Stimulated activated CD8-positive, alpha-beta memory T cell treated with anti-CD3 and anti-CD28 coated beads, Interleukin-2, amount 100 ng/mL, for 48 hours (primary cell): ENCODE measurements around the gene PIK3R2.

Experiments used
- DNase-seq, 2 donors: peaks; one replicate each; pipeline ENCODE4 v3.0.0-alpha.2; 2020; ENCODE audit warnings: low read depth in 2 of 2

PIK3R2 gene

GRCh38 chr19:18173054-18173571, 20.1 kb downstream of the PIK3R2 start:
- DNase-seq: no peak

- peak; percentile 49 to 53 for DNase-seq
Observed at GRCh38 chr19:18173572-18174288, 20.8 kb downstream of the PIK3R2 start, which contains the start of gene IFI30. Gene IFI30, plus strand, starts transcription at chr19:18173813. Its CDS starts 29 bp downstream, at chr19:18173842.

DNA sequence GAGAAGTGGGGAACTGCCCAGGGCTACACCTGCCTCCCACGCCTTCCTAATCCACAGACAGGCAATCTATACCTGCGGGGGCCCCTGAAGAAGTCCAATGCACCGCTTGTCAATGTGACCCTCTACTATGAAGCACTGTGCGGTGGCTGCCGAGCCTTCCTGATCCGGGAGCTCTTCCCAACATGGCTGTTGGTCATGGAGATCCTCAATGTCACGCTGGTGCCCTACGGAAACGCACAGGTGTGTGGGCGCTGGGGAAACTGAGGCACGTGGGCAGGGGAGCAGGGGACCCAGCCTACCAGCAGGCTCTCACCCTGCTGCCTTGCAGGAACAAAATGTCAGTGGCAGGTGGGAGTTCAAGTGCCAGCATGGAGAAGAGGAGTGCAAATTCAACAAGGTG, 22.0 kb downstream of the PIK3R2 start:
- no peak for DNase-seq

GRCh38 chr19:18176367-18177310, 23.7 kb downstream of the PIK3R2 start:
- no peak for DNase-seq

GRCh38 chr19:18179957-18180356, 27.0 kb downstream of the PIK3R2 start:
- DNase-seq: no peak

- no peak for DNase-seq
Observed at GRCh38 chr19:18183529-18183928, 30.6 kb downstream of the PIK3R2 start.

GRCh38 chr19:18185538-18185937, 32.6 kb downstream of the PIK3R2 start:
- no peak for DNase-seq

GRCh38 chr19:18190278-18190677, 37.3 kb downstream of the PIK3R2 start:
- DNase-seq: no peak

DNA sequence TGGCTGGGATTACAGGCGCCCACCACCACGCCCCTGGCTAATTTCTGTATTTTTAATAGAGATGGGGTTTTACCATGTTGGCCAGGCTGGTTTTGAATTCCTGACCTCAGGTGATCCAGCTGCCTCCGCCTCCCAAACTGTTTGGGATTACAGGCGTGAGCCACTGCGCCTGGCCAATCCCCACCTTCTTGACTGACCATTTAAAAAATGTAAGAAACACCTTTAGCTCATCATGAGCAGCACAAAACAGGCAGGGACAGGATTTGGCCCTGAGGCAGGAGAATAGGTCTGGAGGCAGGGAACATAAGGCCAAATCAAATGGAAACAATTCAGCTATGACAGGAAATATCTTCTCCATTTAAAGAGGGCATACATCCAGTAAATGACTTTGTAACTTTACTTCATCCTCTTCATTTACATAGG, 38.7 kb downstream of the PIK3R2 start:
- no peak for DNase-seq

DNA sequence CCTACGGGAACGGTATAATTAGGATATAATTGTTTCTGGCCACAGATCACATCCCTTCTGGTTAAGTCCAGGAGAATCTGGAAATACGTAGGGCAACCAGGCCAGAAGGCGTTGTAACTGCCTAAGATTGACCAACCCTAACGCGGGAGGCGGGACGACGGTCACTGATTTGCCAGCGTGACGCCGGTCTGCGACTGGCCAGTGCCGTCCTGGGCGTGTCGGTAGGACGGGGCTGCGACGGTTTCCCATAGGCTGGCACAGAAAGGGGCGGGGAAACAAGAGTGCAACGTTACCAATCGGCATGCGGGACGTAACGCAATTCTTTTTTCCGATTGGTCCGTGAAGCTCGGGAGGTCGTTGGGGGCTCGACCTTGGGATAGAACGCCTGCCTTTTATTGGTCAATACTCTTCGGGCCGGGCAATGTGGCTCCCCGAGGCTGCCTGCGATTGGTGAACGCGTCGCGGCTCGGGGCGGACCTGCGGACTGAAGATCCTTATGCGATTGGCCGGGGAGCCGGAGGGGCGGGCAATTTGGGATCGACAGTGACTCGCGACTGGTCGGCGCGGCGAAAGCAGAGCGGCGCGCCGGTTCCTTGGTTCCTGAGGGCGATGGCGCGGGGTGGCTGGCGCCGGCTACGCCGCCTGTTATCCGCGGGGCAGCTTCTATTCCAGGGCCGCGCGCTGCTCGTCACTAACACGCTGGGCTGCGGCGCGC, 39.9 kb downstream of the PIK3R2 start, which contains the start of gene MPV17L2:
TSS of gene MPV17L2 (plus strand) at position 546 of the 715 bp plus-strand sequence. CDS start at position 610, 64 bp downstream.
- peak; percentile 95 to 97 for DNase-seq

DNA sequence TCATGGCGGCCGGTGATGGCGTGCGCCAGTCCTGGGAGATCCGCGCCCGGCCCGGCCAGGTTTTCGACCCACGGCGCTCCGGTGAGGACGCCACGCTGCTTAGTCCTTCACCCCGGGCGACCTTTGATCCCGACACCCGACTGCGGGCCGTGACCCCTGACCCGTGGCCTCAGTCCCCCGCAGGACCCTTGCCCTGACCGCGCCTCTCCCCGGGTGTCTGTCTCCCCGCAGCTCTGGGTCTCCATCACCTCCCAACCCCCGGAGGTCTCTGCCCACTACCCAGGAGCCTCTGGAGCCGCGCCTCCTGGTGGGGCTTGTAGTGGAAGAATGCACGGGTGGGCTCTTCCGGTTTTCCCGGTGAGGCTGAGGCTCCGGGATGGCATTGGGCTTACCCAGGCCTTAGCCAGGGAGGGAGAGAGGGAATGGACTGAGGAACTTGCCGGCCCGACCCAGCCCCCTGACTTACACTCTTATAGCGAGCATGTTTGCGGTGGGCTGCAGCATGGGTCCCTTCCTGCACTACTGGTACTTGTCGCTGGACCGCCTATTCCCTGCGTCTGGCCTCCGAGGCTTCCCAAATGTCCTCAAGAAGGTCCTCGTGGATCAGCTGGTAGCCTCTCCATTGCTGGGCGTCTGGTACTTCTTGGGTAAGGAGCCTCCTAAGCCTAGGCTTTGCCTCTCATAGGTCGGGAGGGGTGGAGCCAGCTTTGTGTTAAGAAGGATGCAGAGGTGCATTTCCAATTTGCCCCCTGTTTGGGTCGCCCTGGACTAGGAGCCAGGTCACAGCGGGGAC, 40.6 kb downstream of the PIK3R2 start:
- DNase-seq: no peak

DNA sequence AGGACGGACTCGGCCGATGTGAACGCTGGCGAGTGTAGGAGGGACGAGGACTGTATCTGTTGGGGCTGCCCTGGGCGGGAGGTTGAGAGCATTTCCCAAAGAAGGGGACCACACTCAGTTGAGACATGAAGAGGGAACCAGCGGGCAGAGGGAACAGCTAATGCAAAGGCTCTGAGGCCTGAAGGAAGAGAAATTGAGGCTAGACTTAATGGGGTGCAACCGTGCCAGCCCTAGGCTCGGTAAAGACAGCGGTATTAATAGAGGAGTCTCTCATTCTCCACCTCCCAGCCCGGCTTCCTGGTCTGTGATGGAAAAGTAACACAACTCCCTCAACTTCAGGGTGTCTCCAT, 41.2 kb downstream of the PIK3R2 start:
- DNase-seq: no peak

DNA sequence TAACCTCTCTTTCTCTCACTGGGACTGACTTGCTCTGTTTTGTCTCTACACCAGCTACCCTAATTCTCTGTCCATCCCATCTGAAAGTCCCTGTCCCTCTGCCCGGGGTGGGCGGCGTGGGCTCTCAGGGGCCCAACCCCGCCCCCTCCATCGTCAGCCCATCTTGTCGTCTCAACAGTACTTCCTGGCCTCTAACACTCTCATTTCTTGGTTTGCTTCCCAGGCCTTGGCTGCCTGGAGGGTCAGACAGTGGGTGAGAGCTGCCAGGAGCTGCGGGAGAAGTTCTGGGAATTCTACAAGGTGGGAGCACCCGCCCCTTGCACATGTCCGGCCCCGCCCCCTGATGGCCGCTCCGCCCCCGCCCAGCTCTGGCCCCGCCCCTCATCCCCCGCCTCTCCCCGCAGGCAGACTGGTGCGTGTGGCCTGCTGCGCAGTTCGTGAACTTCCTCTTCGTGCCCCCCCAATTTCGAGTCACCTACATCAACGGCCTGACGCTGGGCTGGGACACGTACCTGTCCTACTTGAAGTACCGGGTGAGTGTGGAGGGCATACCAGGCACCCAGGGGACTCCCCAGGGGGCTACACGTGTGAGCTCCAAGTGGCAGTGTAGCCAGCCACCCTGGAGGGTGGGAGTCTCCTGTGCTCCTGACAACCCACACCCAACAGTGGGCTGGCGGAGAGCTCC, 41.7 kb downstream of the PIK3R2 start:
- DNase-seq: no peak

DNA sequence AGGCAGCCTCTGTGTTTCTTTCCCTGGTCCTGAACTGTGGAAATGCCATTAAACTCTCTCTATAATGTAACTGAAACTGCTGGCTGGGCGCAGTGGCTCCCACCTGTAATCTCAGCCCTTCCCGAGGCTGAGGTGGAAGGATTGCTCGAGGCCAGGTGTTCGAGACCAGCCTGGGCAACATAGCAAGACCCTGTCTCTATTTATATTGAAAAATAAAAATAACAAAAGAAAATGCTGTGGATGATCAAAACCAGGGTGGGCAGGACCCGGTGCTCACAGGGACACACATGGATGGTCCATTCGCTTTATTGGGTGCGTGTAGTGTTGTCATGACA, 43.5 kb downstream of the PIK3R2 start:
- no peak for DNase-seq

- no peak for DNase-seq
Observed at GRCh38 chr19:18197306-18197705, 44.3 kb downstream of the PIK3R2 start.

GRCh38 chr19:18197941-18198340, 45.0 kb downstream of the PIK3R2 start:
- DNase-seq: no peak

DNA sequence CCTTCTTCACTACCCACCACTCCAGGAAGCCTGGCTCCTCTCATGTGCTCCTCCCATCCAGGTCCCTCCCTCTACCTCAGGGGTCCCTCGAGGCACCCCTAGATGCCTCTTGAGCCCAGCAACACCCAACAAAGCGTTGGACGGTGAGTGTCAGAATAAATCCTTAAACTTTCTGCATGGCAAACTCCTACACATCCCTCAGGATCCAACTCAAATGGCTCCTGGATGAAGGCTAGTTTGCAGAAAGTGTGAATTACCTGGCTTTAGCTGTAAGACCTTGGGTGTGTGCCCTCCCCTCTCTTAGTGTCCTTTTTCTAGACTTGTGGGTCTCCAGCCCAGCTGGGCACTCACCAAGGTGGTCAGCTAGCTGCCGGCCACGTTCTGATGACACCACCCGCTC, 45.4 kb downstream of the PIK3R2 start:
- no peak for DNase-seq

GRCh38 chr19:18202397-18202777, 49.4 kb downstream of the PIK3R2 start:
- no peak for DNase-seq

- DNase-seq: no peak
Observed at GRCh38 chr19:18202778-18203407, 49.9 kb downstream of the PIK3R2 start.

GRCh38 chr19:18203408-18203862, 50.5 kb downstream of the PIK3R2 start:
- DNase-seq: no peak
